HG03025 (cell line): Measurements from ENCODE around the gene PTPRN2.
"Not testable (repeated sequence)": the region's sequence is repeated elsewhere in the genome, so short reads cannot be mapped to it uniquely, and the experiment has no call there.

ENCODE experiments used
- ATAC-seq: cut with Tn5 transposase; IDR thresholded peaks from one replicate; pipeline ENCODE4 v1.9.1; 2021; ENCODE audit warnings: mild to moderate bottlenecking, moderate library complexity; ENCODE audit not compliant: unreplicated experiment, low FRiP score

Gene PTPRN2

DNA sequence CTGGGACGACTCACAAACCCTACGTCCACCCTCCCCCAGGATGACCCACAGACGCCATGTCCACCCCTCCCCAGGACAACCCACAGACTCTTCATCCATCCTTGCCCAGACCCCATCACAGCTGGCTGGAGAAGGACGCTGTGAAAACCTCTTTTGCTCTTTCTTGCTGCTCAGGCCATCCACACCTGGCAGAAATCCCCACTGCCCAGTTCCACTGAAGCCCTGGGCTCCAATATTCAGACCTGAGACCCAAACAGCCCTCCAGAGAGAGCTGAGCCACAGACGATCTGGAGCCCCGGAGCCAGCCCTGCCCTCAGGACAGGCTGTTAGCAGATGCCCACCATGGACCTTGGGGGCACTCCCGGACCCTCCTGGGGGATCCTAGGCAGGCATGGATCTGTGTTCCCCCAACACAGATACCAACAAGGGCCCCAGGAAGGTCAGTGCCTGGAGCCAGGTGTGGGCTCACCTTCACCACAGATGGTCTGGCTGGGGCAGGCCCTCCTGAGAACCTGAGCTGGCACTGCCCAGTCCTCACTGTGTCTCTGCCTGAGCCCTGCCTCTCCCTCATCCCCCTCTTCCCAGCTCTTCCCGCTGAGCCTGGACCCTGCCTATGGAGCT lies 226.2 kb downstream of the PTPRN2 start:
- ATAC-seq: no peak

DNA sequence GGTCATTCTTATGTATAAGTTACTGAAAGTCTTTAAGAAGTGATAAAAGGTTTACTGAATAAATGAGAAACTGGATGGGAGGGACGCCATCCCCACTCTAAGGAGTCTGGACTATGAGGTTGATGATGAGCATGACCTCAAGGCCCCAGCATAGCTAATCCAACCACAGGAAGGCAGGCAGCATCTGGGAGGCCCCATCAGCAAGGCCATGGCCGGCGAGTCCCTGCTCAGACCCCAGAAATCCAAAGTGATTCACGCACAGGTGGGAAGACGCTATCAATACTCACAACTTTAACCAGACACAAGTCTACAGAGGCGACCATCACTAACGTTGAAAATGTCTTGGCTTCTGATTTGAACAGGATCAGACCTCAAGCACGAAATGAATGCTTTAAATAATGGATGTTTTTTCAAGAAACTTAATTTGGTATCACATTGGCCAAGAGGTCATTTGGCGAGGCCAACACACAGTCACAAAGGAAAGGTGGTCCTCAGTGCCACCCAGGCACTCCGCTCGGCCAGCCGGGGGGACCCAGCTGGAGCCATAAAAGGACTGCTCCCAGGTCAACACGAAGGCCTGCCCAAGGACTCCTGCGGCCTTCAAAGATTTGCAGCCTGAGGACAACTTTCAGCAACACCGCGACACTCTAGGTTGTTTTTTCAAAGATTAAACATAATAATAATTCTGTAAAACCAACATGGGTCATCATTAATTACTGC lies 228.5 kb downstream of the PTPRN2 start:
- no peak for ATAC-seq

DNA sequence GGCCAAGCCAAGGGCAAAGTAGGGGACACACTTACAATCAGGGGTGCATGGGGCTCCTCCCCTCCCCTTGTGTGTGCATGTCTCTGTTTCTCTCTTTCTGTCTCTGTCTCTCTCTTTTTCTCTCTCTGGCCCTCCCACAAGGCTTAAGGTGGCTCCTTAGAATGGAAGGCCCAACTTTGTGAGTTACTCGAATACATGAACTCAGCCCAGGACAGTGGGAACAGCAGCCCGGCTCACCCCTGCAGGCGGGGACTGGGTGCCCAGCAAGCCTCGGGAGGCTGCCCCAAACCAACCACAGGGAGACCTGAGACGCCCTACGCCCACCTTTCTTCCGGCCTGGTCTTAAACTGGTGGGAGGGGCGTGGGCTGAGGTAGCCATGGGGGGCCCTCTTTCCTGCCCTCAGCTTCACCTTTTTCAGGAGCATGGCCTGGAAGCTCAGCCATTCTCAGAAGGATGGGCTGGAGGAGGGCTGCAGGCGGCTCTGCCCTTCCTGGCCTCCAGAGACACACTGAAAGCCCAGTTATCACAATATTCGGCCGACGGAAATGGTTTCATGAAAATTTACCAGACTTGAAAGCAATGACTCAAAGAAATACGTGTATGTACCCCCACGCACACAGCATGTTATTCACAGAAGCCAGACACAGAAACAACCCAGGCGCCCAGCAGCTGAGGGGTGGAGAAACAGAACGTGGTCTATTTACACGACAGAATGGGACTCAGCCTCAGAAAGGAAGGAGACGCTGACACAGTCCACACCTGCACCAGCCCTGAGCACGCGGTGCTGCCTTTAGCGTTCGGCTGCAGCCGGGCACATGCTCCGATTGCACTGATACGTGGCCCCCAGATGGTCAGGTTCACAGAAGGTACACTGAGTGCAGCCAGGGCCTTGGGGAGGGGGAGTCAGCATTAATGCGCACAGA lies 229.5 kb downstream of the PTPRN2 start:
- no peak for ATAC-seq

DNA sequence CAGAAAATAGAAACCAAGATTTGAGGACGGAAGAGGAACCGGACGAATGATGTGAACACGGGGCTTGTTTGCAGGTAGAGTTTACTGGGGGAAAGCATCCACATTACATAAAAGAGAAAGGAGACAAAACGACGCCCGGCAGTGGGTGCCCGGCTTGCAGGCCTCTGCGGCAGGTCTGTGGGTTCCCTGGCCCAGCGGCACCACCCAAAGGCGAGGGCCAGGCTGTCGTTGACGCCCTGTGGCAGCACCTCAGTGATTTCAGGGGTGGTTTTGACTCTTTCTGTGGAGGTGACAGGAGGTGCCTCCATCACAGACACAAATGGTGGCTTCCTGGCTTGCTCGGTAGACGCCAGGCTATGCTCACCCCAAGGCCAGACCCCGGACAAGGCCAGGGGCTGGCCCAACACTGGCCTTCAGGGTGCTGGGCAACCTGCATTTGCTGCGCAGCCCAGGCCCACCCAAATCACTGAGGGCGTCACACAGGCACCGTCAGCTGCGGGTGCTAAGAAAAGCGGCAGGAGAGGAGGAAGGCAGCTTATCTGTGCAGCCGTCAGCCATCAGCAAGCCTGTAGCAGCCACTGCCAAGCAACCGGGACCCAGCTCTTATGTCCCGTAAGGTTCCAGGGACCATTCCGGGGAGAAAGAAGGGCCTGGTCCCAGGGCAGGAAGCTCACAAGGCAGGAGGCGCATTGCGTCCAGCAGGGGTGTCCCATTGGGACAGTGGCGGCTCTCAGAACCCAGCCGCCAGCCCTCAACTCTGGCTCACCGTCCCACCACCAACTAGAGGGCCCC lies 230.3 kb downstream of the PTPRN2 start:
- ATAC-seq: no peak

DNA sequence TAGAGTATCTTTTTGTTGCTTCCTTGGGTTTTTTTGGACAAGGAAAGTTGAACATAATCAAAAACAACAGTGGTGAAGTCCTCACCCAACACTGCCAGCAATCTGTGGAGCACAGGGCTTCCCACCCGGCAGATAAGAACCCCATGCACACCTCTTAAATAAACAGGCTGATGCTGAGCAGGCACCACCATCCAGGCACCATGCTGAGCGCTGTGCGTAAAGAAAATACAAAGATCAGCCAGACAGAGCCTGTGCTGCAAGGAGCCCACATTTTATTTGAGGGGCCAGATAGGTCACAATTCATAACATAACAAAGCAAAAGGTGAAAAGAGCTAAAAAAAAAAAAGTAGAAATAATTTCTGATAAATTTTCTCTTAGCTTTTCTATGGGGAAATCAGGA lies 231.2 kb downstream of the PTPRN2 start:
- ATAC-seq: no peak

DNA sequence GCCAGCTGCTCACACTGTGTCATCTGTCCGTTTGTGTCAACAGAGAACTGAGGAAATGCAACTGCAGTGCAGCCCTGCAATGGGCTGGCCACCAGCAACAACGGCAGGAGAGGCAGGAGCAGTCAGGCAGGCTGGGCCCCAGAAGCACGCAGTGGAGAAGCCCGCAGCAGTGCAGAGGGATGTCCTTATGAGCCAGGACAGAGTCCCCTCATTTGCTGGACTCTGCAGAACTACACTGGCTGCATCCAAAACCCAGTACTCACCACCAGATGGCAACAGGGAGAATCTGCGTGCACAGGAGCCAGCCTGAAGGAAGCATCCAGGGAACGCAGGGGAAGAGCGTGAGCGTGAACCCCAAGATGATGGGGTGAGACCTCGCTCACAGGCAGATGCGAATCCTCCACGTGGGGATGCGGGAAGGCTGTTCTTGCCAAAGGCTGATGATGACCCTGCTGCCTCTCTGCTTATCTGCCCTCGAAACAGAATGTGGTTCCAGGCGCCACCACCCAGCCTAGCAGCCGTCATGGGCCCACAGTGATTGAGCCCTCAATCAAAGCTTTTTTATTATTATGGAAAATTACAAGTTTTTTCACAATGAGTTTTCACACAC lies 232.1 kb downstream of the PTPRN2 start:
- no peak for ATAC-seq

DNA sequence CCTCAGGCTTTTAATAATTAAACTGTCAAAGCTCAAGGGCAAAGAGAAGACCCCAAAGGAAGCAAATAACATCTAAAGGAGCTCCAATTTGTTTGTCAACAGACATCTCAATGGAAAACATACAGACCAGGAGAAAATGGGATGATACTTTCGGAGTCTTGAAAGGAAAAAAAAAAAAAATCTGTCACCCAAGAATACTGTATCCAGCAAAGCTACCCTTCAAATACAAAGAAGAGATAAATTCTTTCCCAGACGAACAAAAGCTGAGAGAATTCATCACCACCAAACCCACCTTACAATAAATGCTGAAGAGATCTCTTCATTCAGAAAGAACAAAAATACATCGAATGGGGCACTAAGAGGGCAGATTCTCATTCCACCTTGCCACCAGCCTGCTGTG lies 232.8 kb downstream of the PTPRN2 start:
- no peak for ATAC-seq

DNA sequence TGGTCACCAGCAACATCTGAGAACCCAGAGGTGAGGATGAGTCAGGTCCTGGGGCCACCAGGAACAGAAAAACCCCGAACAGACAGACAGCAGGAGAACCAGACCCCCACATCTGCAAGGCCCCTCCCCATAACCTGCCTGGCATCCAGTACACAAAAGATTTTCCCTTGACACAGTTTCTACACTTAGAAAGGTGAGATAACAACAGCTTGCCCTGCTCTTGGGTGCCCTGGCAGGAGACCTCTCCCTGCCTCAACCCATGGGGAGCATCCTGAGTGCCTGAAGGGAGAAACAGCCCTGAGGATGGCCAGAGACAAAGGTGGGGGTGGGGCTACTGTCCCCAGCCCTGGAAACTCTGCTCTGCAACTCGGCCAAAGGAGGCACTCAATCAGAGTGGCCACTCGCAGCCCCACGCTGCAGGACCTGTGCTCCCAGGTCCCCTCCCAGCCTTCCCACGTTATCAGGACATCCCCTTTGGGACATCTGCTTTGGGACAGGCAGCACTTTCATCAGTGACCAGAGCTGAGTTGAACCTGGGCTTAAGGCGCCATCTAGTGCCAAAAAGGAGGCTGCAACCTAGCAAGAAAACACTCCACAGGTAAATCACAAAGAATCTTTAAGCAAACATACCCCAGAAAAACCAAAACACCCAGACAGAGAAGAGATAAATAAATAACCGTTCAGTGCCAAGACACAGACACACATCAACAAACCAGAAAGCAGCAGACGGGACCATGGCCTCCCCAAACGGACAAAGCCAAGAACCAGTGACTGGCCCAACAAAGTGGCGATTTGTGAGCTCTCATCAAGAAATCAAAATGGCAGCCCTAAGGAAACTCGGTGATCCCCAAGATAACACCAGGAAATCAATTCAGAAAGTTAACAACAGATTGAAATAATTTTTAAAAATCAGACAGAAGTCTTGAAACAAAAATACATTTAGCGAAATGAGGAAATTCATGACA lies 233.7 kb downstream of the PTPRN2 start:
- no peak for ATAC-seq

DNA sequence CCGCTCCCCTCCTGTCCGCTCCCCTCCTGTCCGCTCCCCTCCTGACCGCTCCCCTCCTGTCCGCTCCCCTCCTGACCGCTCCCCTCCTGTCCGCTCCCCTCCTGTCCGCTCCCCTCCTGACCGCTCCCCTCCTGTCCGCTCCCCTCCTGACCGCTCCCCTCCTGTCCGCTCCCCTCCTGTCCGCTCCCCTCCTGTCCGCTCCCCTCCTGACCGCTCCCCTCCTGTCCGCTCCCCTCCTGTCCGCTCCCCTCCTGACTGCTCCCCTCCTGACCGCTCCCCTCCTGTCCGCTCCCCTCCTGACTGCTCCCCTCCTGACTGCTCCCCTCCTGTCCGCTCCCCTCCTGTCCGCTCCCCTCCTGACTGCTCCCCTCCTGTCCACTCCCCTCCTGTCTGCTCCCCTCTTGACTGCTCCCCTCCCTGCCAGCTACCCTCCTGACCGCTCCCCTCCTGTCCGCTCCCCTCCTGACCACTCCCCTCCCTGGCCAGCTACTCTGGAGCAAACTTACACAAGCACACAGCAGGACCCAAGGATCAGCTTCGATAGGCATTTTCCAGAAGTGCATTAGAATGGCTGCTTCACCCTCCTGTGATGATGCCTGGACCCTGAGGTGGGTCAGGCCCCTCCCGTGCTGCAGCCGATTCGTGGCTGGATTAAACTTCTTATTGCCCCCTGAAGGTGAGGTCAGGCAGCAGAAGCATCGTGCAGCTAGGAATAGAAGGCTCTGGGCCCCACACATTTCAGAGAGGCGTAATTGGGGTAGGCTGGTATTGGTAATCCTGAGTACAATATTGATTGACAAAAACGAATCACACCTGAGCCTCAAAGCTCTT lies 235.5 kb downstream of the PTPRN2 start:
- not testable (repeated sequence) for ATAC-seq

DNA sequence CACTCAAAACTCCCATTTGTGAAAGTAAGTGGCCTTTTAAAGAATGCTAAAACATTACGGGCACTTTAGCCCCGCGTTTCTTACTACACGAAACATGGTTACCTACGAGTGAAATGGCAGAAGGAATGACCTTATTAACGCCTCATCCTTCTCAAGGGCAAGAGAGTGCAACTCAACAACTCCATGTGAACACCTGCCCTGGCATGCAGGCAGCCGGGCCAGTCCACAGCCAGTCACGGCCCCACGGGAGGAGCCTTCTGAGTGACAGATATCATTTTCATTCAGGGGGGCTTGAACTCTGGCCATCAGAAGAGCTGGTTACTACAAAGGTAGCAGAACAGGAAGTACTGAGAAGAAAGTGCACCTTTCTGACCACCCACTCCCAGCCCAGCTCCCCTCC lies 236.1 kb downstream of the PTPRN2 start:
- no peak for ATAC-seq

DNA sequence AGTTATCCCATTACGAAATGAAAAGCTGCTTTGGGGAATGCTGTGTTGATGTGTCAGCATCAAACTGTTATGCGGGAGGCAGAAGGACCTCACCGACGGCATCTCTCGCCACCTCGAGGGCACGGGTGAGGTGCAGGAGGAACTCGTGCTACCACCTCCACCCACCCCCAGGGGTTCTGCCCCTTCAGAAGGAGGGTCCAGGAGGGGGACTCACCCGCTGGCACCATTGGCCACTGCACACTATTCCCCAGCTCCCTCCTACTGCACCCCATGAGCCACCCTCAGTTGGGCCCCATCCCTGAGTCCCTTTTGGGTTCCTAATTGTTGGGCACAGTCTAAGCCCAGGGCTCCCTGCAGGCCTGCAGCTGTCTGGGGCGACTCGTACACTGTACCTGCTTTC lies 236.6 kb downstream of the PTPRN2 start:
- ATAC-seq: no peak

DNA sequence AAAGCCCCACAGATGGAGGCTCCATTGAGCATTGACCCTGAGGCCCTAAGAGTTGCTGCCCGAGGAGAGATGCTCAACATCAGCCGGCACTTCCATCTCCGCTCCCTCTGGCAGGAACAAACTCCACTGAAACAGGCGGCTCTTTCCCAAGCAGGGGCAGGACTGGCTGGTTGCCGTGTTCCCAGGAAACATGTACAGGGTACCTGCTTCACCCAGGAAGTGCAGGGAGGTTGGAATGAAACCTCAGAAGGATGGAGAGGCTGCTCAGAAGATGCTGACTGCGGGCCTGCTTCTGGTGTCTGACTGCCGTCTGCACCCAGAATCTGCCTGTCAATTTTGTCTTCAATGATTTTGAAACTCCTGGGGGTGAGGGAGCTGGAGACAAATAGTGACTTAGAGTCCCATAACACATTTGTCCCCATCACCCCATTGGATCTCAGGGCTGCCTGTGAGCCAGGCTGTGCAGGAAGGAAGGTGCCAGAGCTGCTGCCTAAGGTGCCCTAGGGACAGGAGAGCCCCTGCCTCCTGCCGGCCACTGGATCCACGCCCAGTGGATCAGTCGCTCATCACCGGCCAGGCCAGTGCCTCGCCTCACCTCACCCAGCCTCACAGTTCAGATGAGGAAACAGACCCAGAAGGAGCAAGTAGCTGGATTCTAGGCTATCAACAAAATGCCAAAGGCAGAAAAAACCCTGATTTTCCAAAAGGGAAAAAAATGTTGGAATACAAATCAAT lies 237.3 kb downstream of the PTPRN2 start:
- no peak for ATAC-seq

DNA sequence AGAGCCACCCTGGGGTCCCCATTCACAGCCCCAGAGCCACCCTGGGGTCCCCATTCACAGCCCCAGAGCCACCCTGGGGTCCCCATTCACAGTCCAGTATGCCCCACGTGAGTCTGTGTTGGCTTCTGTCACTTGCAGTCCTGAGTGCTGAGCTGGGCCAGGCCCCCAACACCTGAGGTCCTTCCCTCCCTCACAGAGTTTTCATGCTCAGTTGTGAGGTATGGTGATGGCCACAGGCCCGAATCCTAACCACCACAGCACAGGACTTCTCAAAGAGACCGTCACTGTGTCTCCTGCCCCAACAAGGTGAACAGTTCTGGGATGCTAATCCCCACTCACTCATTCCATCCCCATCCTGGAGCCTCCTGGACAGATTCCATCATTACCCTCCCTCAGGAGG lies 239.2 kb downstream of the PTPRN2 start:
- ATAC-seq: no peak

DNA sequence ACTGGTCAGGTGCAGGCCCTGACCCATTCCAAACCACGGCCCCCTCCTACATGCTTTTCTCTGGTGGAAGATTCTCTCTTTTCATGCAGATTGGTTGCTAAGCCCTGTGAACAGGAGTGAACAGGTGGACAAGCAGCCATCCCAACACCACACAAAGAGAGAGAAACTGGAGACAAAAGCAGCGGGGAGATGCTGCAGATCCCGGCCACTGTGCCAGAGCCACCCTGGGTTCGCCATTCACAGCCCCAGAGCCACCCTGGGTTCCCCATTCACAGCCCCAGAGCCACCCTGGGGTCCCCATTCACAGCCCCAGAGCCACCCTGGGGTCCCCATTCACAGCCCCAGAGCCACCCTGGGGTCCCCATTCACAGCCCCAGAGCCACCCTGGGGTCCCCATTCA lies 239.6 kb downstream of the PTPRN2 start:
- ATAC-seq: not testable (repeated sequence)

DNA sequence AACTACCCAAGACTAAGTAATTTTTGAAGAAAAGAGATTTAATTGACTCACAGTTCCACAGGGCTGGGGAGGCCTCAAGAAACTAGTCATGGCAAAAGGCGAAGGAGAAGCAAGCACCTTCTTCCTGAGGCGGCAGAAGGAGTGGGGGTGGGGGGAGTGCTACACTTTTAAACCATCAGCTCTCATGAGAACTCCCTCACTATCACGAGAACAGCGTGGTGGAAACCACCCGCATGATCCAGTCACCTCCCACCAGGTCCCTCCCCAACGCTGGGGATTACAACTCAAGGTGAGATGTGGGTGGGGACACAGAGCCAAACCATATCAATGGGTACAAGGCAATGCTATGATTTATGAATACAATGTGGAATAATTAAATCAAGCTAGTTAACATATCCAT lies 241.9 kb downstream of the PTPRN2 start:
- no peak for ATAC-seq

DNA sequence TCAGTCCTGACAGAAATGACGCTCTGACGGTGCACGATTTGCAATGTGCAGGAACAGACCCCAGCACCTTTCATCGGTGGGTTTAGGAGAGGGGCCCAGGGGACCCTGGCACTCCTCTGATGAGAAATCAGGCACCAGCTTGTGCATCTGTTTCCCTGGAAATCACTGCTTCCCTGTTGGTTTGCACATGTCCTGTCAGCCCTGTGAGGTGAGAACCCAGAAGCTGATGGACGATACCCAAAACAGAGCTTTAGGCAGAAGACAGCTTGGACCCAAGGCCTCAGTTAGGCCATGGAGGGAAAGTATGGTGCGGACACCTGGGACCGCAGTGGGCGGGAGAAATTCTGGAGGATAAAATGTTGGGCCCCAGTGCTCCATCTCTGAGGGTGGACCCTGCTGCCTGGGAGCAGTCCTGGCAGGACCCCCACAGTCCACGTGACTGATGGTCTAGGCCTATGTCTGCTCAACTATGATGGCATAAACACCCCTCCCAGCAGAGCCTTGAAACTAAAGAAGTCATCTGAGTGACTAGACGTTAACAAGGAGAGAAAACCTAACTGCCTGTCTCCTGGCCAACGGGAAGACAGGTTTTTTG lies 242.8 kb downstream of the PTPRN2 start:
- no peak for ATAC-seq

DNA sequence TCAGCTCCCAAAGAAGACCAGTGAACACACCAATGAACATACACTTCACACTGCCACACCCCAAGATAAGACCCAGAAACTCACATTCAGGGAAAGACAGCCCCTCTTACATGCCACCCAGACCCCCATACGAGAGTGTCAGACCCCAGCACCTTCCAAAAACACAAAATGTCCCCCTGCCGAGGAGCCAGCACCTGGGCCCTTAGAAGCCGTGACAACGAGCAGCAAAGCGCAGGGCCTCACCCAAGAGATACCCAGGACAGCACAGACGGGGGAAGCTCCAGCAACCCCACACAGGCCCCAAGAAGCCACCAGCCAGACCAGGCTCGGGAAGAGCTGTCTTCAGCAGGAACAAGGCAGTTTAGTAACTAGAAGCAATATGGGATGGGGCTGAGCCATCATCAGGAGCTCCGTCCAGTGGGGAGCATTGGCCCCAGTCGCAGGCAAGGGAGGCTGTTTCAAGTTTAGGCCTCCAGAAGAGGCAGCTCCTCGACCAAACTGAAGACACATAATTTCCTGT lies 243.6 kb downstream of the PTPRN2 start:
- no peak for ATAC-seq
